Neuronal stem cell (in vitro differentiated cells): ENCODE data around the gene ATP5F1E.
"Not testable (repeated sequence)": the region's sequence is repeated elsewhere in the genome, so short reads cannot be mapped to it uniquely, and the experiment has no call there.

Experiments used
- DNase-seq: peaks from one replicate; pipeline ENCODE4 v3.0.0-alpha.2; 2013; ENCODE audit warnings: low spot score
- H2AFZ ChIP-seq: one replicate; pipeline ENCODE4 v1.6.1; 2013; ENCODE audit warnings: mild to moderate bottlenecking, low read length, inconsistent platforms
- H2AK5ac ChIP-seq: 2 replicates; pipeline ENCODE4 v1.6.1; 2013; ENCODE audit warnings: low read depth, mild to moderate bottlenecking, inconsistent platforms, low read length, moderate library complexity, mixed read lengths
- H2BK120ac ChIP-seq: 2 replicates; pipeline ENCODE4 v1.6.1; 2013; ENCODE audit warnings: low read depth, mild to moderate bottlenecking, inconsistent platforms, low read length, moderate library complexity, mixed read lengths
- H2BK12ac ChIP-seq: one replicate; pipeline ENCODE4 v1.6.1; 2013; ENCODE audit warnings: low read length, inconsistent platforms
- H2BK15ac ChIP-seq: 2 replicates; pipeline ENCODE4 v1.6.1; 2013; ENCODE audit warnings: mild to moderate bottlenecking, low read length, inconsistent platforms, mixed read lengths
- H2BK5ac ChIP-seq: one replicate; pipeline ENCODE4 v1.6.1; 2013; ENCODE audit warnings: inconsistent platforms, mild to moderate bottlenecking, low read length, moderate library complexity
- H3K14ac ChIP-seq: one replicate; pipeline ENCODE4 v1.6.1; 2013; ENCODE audit warnings: low read length, inconsistent platforms
- H3K18ac ChIP-seq: 2 replicates; pipeline ENCODE4 v1.6.1; 2013; ENCODE audit warnings: low read length, inconsistent platforms
- H3K23ac ChIP-seq: 2 replicates; pipeline ENCODE4 v1.6.1; 2013; ENCODE audit warnings: low read depth, mild to moderate bottlenecking, mixed read lengths, low read length, inconsistent platforms; ENCODE audit not compliant: poor library complexity
- H3K27ac ChIP-seq: replicated peaks from 3 replicates; pipeline ENCODE4 v1.5.1; 2013; ENCODE audit warnings: low read length, inconsistent platforms
- H3K27me3 ChIP-seq, 3 experiments: 2 replicates each; pipeline ENCODE4 v1.6.1; 2013; ENCODE audit warnings: low read length in 3 of 3, mild to moderate bottlenecking in 2 of 3, inconsistent platforms in 1 of 3, low read depth in 1 of 3, mixed read lengths in 1 of 3, moderate library complexity in 1 of 3; ENCODE audit not compliant: control insufficient read depth in 3 of 3, insufficient read depth in 3 of 3
- H3K36me3 ChIP-seq, 2 donors: replicated peaks in 1 of 2; 2 replicates each; pipeline ENCODE4 v1.6.1; 2013; ENCODE audit warnings: low read length in 2 of 2; ENCODE audit not compliant: control insufficient read depth in 2 of 2, insufficient read depth in 2 of 2
- H3K4ac ChIP-seq: 2 replicates; pipeline ENCODE4 v1.6.1; 2013; ENCODE audit warnings: inconsistent platforms, mild to moderate bottlenecking, low read length, moderate library complexity
- H3K4me1 ChIP-seq, 2 donors: 1 replicate in 1 of 2; 2 replicates in 1 of 2; pipeline ENCODE4 v1.6.1; 2013; ENCODE audit warnings: low read length in 2 of 2, low read depth in 1 of 2; ENCODE audit not compliant: control insufficient read depth in 2 of 2, insufficient read depth in 1 of 2
- H3K4me2 ChIP-seq: one replicate; pipeline ENCODE4 v1.6.1; 2013; ENCODE audit warnings: mild to moderate bottlenecking, low read length, inconsistent platforms; ENCODE audit not compliant: insufficient read depth, poor library complexity, severe bottlenecking
- H3K4me3 ChIP-seq, 2 donors: 2 replicates each; pipeline ENCODE4 v1.5.1; 2013; ENCODE audit warnings: low read length in 2 of 2, mild to moderate bottlenecking in 2 of 2, inconsistent platforms in 1 of 2, moderate library complexity in 1 of 2
- H3K79me1 ChIP-seq: one replicate; pipeline ENCODE4 v1.6.1; 2013; ENCODE audit warnings: low read depth, mild to moderate bottlenecking, inconsistent platforms, low read length, moderate library complexity
- H3K9ac ChIP-seq: one replicate; pipeline ENCODE4 v1.6.1; 2013; ENCODE audit warnings: mild to moderate bottlenecking, low read depth, low read length, inconsistent platforms; ENCODE audit not compliant: poor library complexity
- H3K9me3 ChIP-seq, 2 donors: replicated peaks in 1 of 2; 2 replicates each; pipeline versions ENCODE3 to v1.6.1; 2013; ENCODE audit warnings: low read length in 2 of 2, mild to moderate bottlenecking in 2 of 2, inconsistent platforms in 1 of 2, low read depth in 1 of 2, mixed read lengths in 1 of 2, moderate library complexity in 1 of 2; ENCODE audit not compliant: control insufficient read depth in 2 of 2, insufficient read depth in 1 of 2
- H4K8ac ChIP-seq: one replicate; pipeline ENCODE4 v1.6.1; 2013; ENCODE audit warnings: low read depth, mild to moderate bottlenecking, inconsistent platforms, low read length, moderate library complexity
- H4K91ac ChIP-seq: one replicate; pipeline ENCODE4 v1.6.1; 2013; ENCODE audit warnings: low read length, low read depth, mild to moderate bottlenecking, inconsistent platforms; ENCODE audit not compliant: poor library complexity
- WGBS, 2 donors: extraction: QIAGEN DNeasy Blood & Tissue Kit; methylation state at CpG; one replicate each; pipeline ENCODE4 v1.1.7; 2013; ENCODE audit warnings: missing lambda C conversion rate in 2 of 2, mixed read lengths in 1 of 2; ENCODE audit not compliant: insufficient read length in 2 of 2, insufficient replicate concordance in 1 of 2; ENCODE audit errors: extremely low coverage in 2 of 2; 5-methylcytosine and 5-hydroxymethylcytosine counted together

The ATP5F1E gene

DNA sequence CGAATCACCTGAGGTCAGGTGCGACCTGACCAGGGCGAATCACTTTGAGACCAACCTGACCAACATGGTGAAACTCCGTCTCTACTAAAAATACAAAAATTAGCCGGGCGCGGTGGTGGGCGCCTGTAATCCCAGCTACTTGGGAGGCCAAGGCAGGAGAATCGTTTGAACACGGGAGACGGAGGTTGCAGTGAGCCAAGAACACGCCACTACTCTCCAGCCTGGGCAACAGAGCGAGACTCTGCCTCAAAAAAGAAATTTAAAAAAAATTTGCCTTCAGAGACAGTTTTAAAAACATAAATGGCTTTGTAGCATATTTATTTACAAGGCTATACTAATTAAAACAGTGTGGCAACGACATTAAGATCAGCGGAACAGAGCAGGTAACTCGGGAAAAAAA lies 9.4 kb upstream of the ATP5F1E start:
- not testable (repeated sequence) for H3K79me1 ChIP-seq, H2AK5ac ChIP-seq, H3K14ac ChIP-seq, H2AFZ ChIP-seq, H3K27ac ChIP-seq, H2BK120ac ChIP-seq, H3K4ac ChIP-seq, H4K91ac ChIP-seq, H3K27me3 ChIP-seq, H2BK15ac ChIP-seq, H3K9ac ChIP-seq, H3K4me2 ChIP-seq, H2BK12ac ChIP-seq, DNase-seq, H2BK5ac ChIP-seq, H4K8ac ChIP-seq, H3K23ac ChIP-seq, H3K18ac ChIP-seq
- H3K9me3 ChIP-seq, result peaks cover 0 to 16% of the 10 kb centered on the region in 2 donors
- peaks cover 3 to 17% of the 10 kb centered on the region in 2 donors for H3K4me1 ChIP-seq
- peak overlapping the region in 1 of 2 donors; percentile 69 for H3K4me3 ChIP-seq
- H3K36me3 ChIP-seq, result peaks cover 3 to 19% of the 10 kb centered on the region in 2 donors
- WGBS, 2 donors, result no CpG with 5 or more reads among the region's 16 CpGs

DNA sequence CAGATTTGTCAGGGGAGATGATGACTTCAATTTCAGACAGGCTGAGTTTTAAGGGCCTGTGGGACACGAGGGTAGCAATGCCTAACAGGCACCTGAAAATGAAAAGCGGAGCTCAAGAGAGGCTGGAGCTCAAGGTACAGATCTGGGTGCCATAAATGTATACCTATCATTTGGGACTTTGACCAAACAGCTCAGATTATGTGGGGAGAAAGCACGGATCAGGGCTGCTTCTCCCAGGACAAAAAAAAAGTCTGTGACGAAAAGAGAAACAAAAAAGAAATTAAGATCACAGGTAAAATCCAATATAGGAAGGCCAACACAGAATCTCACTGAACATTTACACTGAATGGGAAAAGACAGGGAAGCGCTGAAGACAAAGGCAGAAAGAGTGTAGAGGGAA lies 8.5 kb upstream of the ATP5F1E start:
- Histone ChIP-seq H3K4ac (no peak overlapping the region), H2BK12ac (no peak overlapping the region), H2BK120ac (no peak overlapping the region), H3K4me2 (no peak overlapping the region), H4K8ac (no peak overlapping the region), H2BK5ac (no peak overlapping the region), H2BK15ac (no peak overlapping the region), H3K9me3 (peaks cover 0 to 16% of the 10 kb centered on the region in 2 donors), H3K4me1 (peaks cover 3 to 20% of the 10 kb centered on the region in 2 donors), H3K36me3 (peaks cover 8 to 28% of the 10 kb centered on the region in 2 donors), H3K14ac (no peak overlapping the region), H3K27me3 (no peaks in the 10 kb centered on the region), H3K4me3 (no peak overlapping the region), H3K9ac (no peak overlapping the region), H3K18ac (no peak overlapping the region), H3K79me1 (peaks cover 5% of the 10 kb centered on the region), H2AFZ (no peak overlapping the region), H3K27ac (no peak overlapping the region), H4K91ac (no peak overlapping the region), H3K23ac (no peak overlapping the region), H2AK5ac (no peak overlapping the region)
- DNase-seq, result no peak
- WGBS, 2 donors, result no CpG with 5 or more reads among the region's 5 CpGs

DNA sequence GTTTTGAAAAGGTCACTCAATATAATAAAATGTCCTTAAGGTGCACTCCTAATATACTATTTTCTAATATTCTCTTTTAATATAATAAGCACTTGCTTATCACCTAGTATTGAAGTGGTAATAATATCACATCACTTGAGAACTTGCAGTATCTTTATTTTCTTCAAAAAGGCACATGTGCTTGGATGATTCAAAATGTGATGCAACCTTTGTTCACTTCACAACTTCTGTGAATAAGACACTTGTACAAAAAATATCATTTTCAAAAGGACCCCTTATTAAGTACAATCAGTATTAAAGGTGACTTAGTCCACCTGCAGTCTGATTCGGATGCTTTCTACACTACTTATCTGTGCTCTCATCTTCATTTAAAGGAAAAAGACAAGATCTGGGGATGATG lies 7.1 kb upstream of the ATP5F1E start:
- Histone ChIP-seq H3K4me2 (no peak overlapping the region), H3K27ac (no peak overlapping the region), H3K18ac (no peak overlapping the region), H3K36me3 (peaks cover 11 to 42% of the 10 kb centered on the region in 2 donors), H3K79me1 (peaks cover 5% of the 10 kb centered on the region), H2BK12ac (no peak overlapping the region), H3K14ac (no peak overlapping the region), H4K8ac (no peak overlapping the region), H4K91ac (no peak overlapping the region), H2BK15ac (no peak overlapping the region), H3K27me3 (no peaks in the 10 kb centered on the region), H2AK5ac (no peak overlapping the region), H2BK120ac (no peak overlapping the region), H3K9me3 (peaks cover 0 to 16% of the 10 kb centered on the region in 2 donors), H3K4me1 (peaks cover 3 to 20% of the 10 kb centered on the region in 2 donors), H3K4me3 (no peak overlapping the region), H2BK5ac (no peak overlapping the region), H3K4ac (no peak overlapping the region), H3K23ac (no peak overlapping the region), H2AFZ (no peak overlapping the region), H3K9ac (no peak overlapping the region)
- no peak for DNase-seq
- WGBS, 2 donors, result no CpG with 5 or more reads among the region's 1 CpG

DNA sequence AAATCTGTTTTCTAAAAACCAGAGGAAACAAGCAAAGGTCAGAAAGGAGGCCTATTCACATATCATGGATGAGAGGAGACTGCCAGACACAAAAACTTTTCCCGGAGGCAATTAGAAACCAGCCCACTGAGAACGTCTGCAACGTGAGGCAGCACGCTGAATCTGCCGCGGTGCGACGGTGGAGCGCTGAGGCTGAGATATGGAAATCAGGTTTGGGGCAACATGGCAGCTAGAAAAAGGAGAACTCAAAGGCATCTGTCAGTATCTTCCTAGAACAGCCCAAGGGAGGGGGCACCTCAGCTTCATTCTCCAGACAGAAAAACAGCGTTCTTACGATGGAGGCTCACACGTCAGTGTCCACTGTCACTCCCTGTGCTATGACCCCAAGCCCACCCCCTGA lies 5.3 kb upstream of the ATP5F1E start:
- Histone ChIP-seq H2AFZ (peak overlapping the region; percentile 48), H3K27ac (no peak overlapping the region), H3K36me3 (peaks cover 11 to 50% of the 10 kb centered on the region in 2 donors), H2AK5ac (no peak overlapping the region), H2BK12ac (no peak overlapping the region), H3K14ac (no peak overlapping the region), H3K18ac (no peak overlapping the region), H3K4me3 (peak overlapping the region in 1 of 2 donors; percentile 20), H2BK120ac (no peak overlapping the region), H3K9ac (no peak overlapping the region), H3K4ac (no peak overlapping the region), H4K8ac (no peak overlapping the region), H3K4me1 (peaks cover 2 to 16% of the 10 kb centered on the region in 2 donors), H2BK5ac (no peak overlapping the region), H3K4me2 (no peak overlapping the region), H3K23ac (peak overlapping the region; percentile 59), H3K27me3 (no peaks in the 10 kb centered on the region), H2BK15ac (no peak overlapping the region), H3K9me3 (peaks cover 0 to 16% of the 10 kb centered on the region in 2 donors), H3K79me1 (peaks cover 3% of the 10 kb centered on the region), H4K91ac (no peak overlapping the region)
- DNase-seq, result no peak
- WGBS, 2 donors, result no CpG with 5 or more reads among the region's 12 CpGs
